Hepatocyte (in vitro differentiated cells): ENCODE measurements around the gene ADGRV1.

Experiments used
- CTCF ChIP-seq: fragments of 200-600 bp; sonication (generic); IDR thresholded peaks from 2 replicates; pipeline ENCODE4 v1.5.1; 2016; ENCODE audit warnings: antibody characterized with exemption, mild to moderate bottlenecking; ENCODE audit not compliant: poor library complexity
- EZH2 ChIP-seq: fragments of 200-600 bp; sonication (generic); IDR thresholded peaks from 2 replicates; pipeline ENCODE4 v1.6.1; 2016; ENCODE audit warnings: antibody characterized with exemption, mild to moderate bottlenecking, borderline replicate concordance
- EZH2phosphoT487 ChIP-seq: fragments of 200-600 bp; sonication (generic); IDR thresholded peaks from one replicate; pipeline ENCODE4 v1.6.1; 2018; ENCODE audit warnings: antibody characterized with exemption, mild to moderate bottlenecking, low read depth, moderate library complexity; ENCODE audit not compliant: unreplicated experiment, severe bottlenecking

- TF ChIP-seq CTCF, result peak; percentile 90
- TF ChIP-seq EZH2, result no peak
- no peak for TF ChIP-seq EZH2phosphoT487
Measured at GRCh38 chr5:90932052-90932699, 373.6 kb downstream of the ADGRV1 start.
